Breast epithelium (tissue), 4 donors: ENCODE results near the gene NBAS. TPM values are rescaled to one million over a fixed set of nuclear protein-coding genes. Genes with fewer than 3 reads are reported as not detected.

Experiments
- DNase-seq, 2 donors: peaks; one replicate each; pipeline ENCODE4 v3.0.0-alpha.2; 2019; ENCODE audit warnings: low spot score in 2 of 2
- H3K27ac ChIP-seq, 2 donors: fragments of 200-600 bp; sonication (generic) in 1 of 2; one replicate each; pipeline ENCODE4 v1.5.1; 2016 to 2019; ENCODE audit warnings: mild to moderate bottlenecking in 1 of 2
- H3K27me3 ChIP-seq, 2 donors: fragments of 200-600 bp; sonication (generic) in 1 of 2; one replicate each; pipeline versions ENCODE4 v1.5.1 to v1.6.0; 2017 to 2019; ENCODE audit warnings: control low read depth in 1 of 2, mild to moderate bottlenecking in 1 of 2
- H3K36me3 ChIP-seq: fragments of 200-600 bp; one replicate; pipeline ENCODE4 v1.5.1; 2019
- H3K4me1 ChIP-seq, 2 donors: fragments of 200-600 bp; sonication (generic); one replicate each; pipeline ENCODE4 v1.5.1; 2016 to 2019; ENCODE audit warnings: control low read depth in 1 of 2
- H3K4me3 ChIP-seq, 3 donors: fragments of 200-600 bp; sonication (generic); 1 replicate in 2 of 3; 2 replicates in 1 of 3; pipeline ENCODE4 v1.5.1; 2016 to 2019; ENCODE audit warnings: mild to moderate bottlenecking in 3 of 3, moderate library complexity in 2 of 3
- H3K9me3 ChIP-seq, 2 donors: fragments of 200-600 bp; sonication (generic) in 1 of 2; one replicate each; pipeline ENCODE4 v1.5.1; 2016 to 2019; ENCODE audit warnings: control low read depth in 1 of 2
- CTCF ChIP-seq, 3 donors: fragments of 450-650 bp; IDR thresholded peaks; one replicate each; pipeline ENCODE4 v1.5.1; 2016 to 2017; ENCODE audit warnings: antibody characterized with exemption in 3 of 3, mild to moderate bottlenecking in 3 of 3, moderate library complexity in 3 of 3
- POLR2A ChIP-seq: fragments of 450-650 bp; IDR thresholded peaks from one replicate; pipeline ENCODE4 v1.6.1; 2016; ENCODE audit warnings: antibody characterized with exemption, mild to moderate bottlenecking, moderate library complexity
- POLR2AphosphoS5 ChIP-seq, 3 donors: sonication (generic); formaldehyde crosslinking; IDR thresholded peaks; one replicate each; pipeline ENCODE4 v1.6.1; 2017; ENCODE audit warnings: antibody characterized with exemption in 3 of 3
- intact Hi-C: fragments of 100-400 bp; cut with DNase I; formaldehyde crosslinking; loops from one replicate; pipeline ENCODE4 v1.15.1; 2023; ENCODE audit warnings: low total_unique reads
- total RNA-seq, 3 donors: library from RNA; depleted of rRNA; stranded (reverse); fragments of >200 nt; gene quantifications; one replicate each; pipeline ENCODE4 v1.1.0, GENCODE V29; 2016

Gene NBAS
- total RNA-seq, 3 donors from 2014 or later, result 44.9 to 59.1 (median 45.1) TPM

GRCh38 chr2:15154297-15154696 lies 406.8 kb downstream of the NBAS start:
- no peaks in the 10 kb centered on the region for H3K36me3 ChIP-seq
- no peaks in the 10 kb centered on the region for H3K27me3 ChIP-seq
- no peak for DNase-seq
- intact Hi-C loops, result no loop called here
- H3K9me3 ChIP-seq, result no peaks in the 10 kb centered on the region
- no peaks in the 10 kb centered on the region for H3K4me1 ChIP-seq
- H3K4me3 ChIP-seq, result no peak overlapping the region
- no peak for TF ChIP-seq POLR2A
- no peak for TF ChIP-seq POLR2AphosphoS5 (IDR thresholded peaks at IDR 0.05)
- TF ChIP-seq CTCF (IDR thresholded peaks at IDR 0.05), result no peak
- no peak overlapping the region for H3K27ac ChIP-seq

- TF ChIP-seq POLR2A (no peak), POLR2AphosphoS5 (IDR thresholded peaks at IDR 0.05) (no peak), CTCF (IDR thresholded peaks at IDR 0.05) (no peak)
- no peak for DNase-seq
- H3K4me1 ChIP-seq, result no peaks in the 10 kb centered on the region
- intact Hi-C loops, result no loop called here
- H3K9me3 ChIP-seq, result no peaks in the 10 kb centered on the region
- no peak overlapping the region for H3K4me3 ChIP-seq
- H3K27ac ChIP-seq, result no peak overlapping the region
- no peaks in the 10 kb centered on the region for H3K36me3 ChIP-seq
- H3K27me3 ChIP-seq, result no peaks in the 10 kb centered on the region
Measured at GRCh38 chr2:15152382-15152781, 408.8 kb downstream of the NBAS start.

GRCh38 chr2:15149063-15149462 lies 412.1 kb downstream of the NBAS start:
- no peaks in the 10 kb centered on the region for H3K36me3 ChIP-seq
- no peaks in the 10 kb centered on the region for H3K4me1 ChIP-seq
- H3K27ac ChIP-seq, result no peak overlapping the region
- no peak overlapping the region for H3K4me3 ChIP-seq
- intact Hi-C loops, result no loop called here
- no peaks in the 10 kb centered on the region for H3K9me3 ChIP-seq
- no peak for TF ChIP-seq POLR2AphosphoS5 (IDR thresholded peaks at IDR 0.05)
- TF ChIP-seq CTCF (IDR thresholded peaks at IDR 0.05), result no peak
- TF ChIP-seq POLR2A, result no peak
- H3K27me3 ChIP-seq, result no peaks in the 10 kb centered on the region
- DNase-seq, result no peak

DNA sequence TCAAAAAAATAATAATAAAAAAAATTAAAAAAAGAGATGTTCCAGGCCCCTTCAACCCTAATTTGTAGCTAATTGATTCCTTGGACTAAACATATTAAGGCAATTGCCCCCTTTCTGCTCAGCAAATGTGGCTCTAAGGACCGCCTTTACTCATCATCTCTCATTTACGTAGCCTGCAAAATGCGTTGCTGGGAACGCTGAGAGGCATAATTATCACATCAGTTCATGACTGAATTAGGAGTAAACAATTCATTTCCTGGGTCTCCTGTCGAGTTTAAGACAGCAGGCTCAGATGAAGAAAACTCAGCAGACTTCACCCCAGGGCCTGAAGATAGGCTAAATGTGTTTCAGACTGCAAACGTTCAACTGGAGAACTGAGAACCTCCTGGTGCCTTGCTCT lies 413.5 kb downstream of the NBAS start:
- H3K9me3 ChIP-seq, result no peaks in the 10 kb centered on the region
- no peaks in the 10 kb centered on the region for H3K36me3 ChIP-seq
- H3K4me1 ChIP-seq, result no peaks in the 10 kb centered on the region
- H3K4me3 ChIP-seq, result no peak overlapping the region
- no peak overlapping the region for H3K27ac ChIP-seq
- H3K27me3 ChIP-seq, result no peaks in the 10 kb centered on the region
- intact Hi-C loops, result no loop called here
- TF ChIP-seq CTCF (IDR thresholded peaks at IDR 0.05) (no peak), POLR2AphosphoS5 (IDR thresholded peaks at IDR 0.05) (no peak), POLR2A (no peak)
- no peak for DNase-seq

- intact Hi-C loops, result no loop called here
Measured at GRCh38 chr2:15146960-15147359, 414.2 kb downstream of the NBAS start.

More at GRCh38 chr2:15146960-15147359, 414.2 kb downstream of the NBAS start:
- no peaks in the 10 kb centered on the region for H3K9me3 ChIP-seq
- H3K4me1 ChIP-seq, result no peaks in the 10 kb centered on the region
- DNase-seq, result no peak
- no peak for TF ChIP-seq CTCF (IDR thresholded peaks at IDR 0.05)
- TF ChIP-seq POLR2AphosphoS5 (IDR thresholded peaks at IDR 0.05), result no peak
- no peak for TF ChIP-seq POLR2A
- H3K27ac ChIP-seq, result no peak overlapping the region
- H3K36me3 ChIP-seq, result no peaks in the 10 kb centered on the region
- no peak overlapping the region for H3K4me3 ChIP-seq
- H3K27me3 ChIP-seq, result no peaks in the 10 kb centered on the region
